ENCODE data around the gene MESD. TPM values are rescaled to one million over a fixed set of nuclear protein-coding genes. Genes with fewer than 3 reads are reported as not detected.

The MESD gene
- total and polyA plus RNA-seq, 11 donors: 11.2 to 19.8 (median 14.8) TPM

GRCh38 chr15:80970658-80971057 lies 19.0 kb downstream of the MESD start:
- ATAC-seq (no peak), DNase-seq (no peak)
- no peak overlapping the region for H3K27ac ChIP-seq
- peaks cover 0 to 8% (median 1%) of the 10 kb centered on the region in 12 donors for H3K4me1 ChIP-seq
- intact Hi-C loops (cut with DNase I): loop anchor here (1.0 to 10.0 kb wide), 16 partner anchors 188 to 516 kb away; partner anchors contain the start of gene CEMIP (in 5 of the 10)
- no peak overlapping the region for H3K4me3 ChIP-seq
- no peak for TF ChIP-seq CTCF (IDR thresholded peaks at IDR 0.05)
- no peak for TF ChIP-seq POLR2A (IDR thresholded peaks at IDR 0.05)
- 89 to 94% (median 91%) methylated on average over 3 of the region's 3 CpGs for WGBS, 4 donors
- peaks cover 0 to under 1% (median 0%) of the 10 kb centered on the region in 12 donors for H3K9me3 ChIP-seq
- H3K27me3 ChIP-seq: no peaks in the 10 kb centered on the region
- H3K36me3 ChIP-seq: peaks cover 0 to 43% (median 14%) of the 10 kb centered on the region in 9 donors

- no peak overlapping the region for H3K4me3 ChIP-seq
- H3K9me3 ChIP-seq: peaks cover 0 to 5% (median 0%) of the 10 kb centered on the region in 12 donors
- H3K27me3 ChIP-seq: no peaks in the 10 kb centered on the region
- H3K4me1 ChIP-seq: peaks cover 0 to 8% (median 1%) of the 10 kb centered on the region in 12 donors
- DNase-seq: peak in 4 of 5 donors; percentile 44 to 57 (median 52)
- TF ChIP-seq POLR2A (IDR thresholded peaks at IDR 0.05) (no peak), CTCF (IDR thresholded peaks at IDR 0.05) (peak; percentile 74 to 97 (median 92))
- peak in 3 of 4 donors; percentile 61 to 79 (median 78) for ATAC-seq
- intact Hi-C loops (cut with DNase I): loop anchor here (1.0 to 10.0 kb wide), 16 partner anchors 188 to 515 kb away; partner anchors contain the start of gene CEMIP (in 5 of the 10)
- no peak overlapping the region for H3K27ac ChIP-seq
- WGBS, 4 donors: 56 to 62% (median 58%) methylated on average over 12 of the region's 12 CpGs
- H3K36me3 ChIP-seq: peaks cover 0 to 42% (median 14%) of the 10 kb centered on the region in 9 donors
Observed at GRCh38 chr15:80970018-80970657, 19.5 kb downstream of the MESD start.

GRCh38 chr15:80969316-80969715 lies 20.3 kb downstream of the MESD start:
- peaks cover 0 to 42% (median 14%) of the 10 kb centered on the region in 9 donors for H3K36me3 ChIP-seq
- peaks cover 0 to 14% (median 3%) of the 10 kb centered on the region in 12 donors for H3K9me3 ChIP-seq
- 75 to 91% (median 85%) methylated on average over 7 of the region's 7 CpGs for WGBS, 4 donors
- H3K4me3 ChIP-seq: no peak overlapping the region
- no peaks in the 10 kb centered on the region for H3K27me3 ChIP-seq
- H3K27ac ChIP-seq: no peak overlapping the region
- H3K4me1 ChIP-seq: peaks cover 0 to 6% (median 1%) of the 10 kb centered on the region in 12 donors
- TF ChIP-seq CTCF (IDR thresholded peaks at IDR 0.05) (no peak), POLR2A (IDR thresholded peaks at IDR 0.05) (no peak)
- intact Hi-C loops (cut with DNase I): loop anchor here in 4 of 10 donors (5.0 kb wide), 3 partner anchors 192 to 512 kb away; partner anchors contain the start of gene CEMIP (in 1 of the 4)
- ATAC-seq (no peak), DNase-seq (no peak)

GRCh38 chr15:80967991-80968510 lies 21.6 kb downstream of the MESD start:
- Histone ChIP-seq H3K27ac (no peak overlapping the region), H3K4me1 (peaks cover 0 to 4% (median 0%) of the 10 kb centered on the region in 12 donors), H3K27me3 (no peaks in the 10 kb centered on the region), H3K4me3 (no peak overlapping the region), H3K36me3 (peaks cover 0 to 38% (median 14%) of the 10 kb centered on the region in 9 donors), H3K9me3 (peaks cover 0 to 15% (median 5%) of the 10 kb centered on the region in 12 donors)
- TF ChIP-seq POLR2A (IDR thresholded peaks at IDR 0.05) (no peak), CTCF (IDR thresholded peaks at IDR 0.05) (no peak)
- DNase-seq (no peak), ATAC-seq (no peak)
- intact Hi-C loops (cut with DNase I): loop anchor here in 4 of 10 donors (5.0 kb wide), 3 partner anchors 191 to 511 kb away; partner anchors contain the start of gene CEMIP (in 1 of the 4)
- 96 to 99% (median 97%) methylated on average over 3 to 4 of the region's 4 CpGs for WGBS, 4 donors

Measured in heart left ventricle (tissue), 16 donors.